ENCODE measurements around the gene NBPF19. TPM values are rescaled to one million over a fixed set of nuclear protein-coding genes. Genes with fewer than 3 reads are reported as not detected.
"Not testable (repeated sequence)": the region's sequence is repeated elsewhere in the genome, so short reads cannot be mapped to it uniquely, and the experiment has no call there.

NBPF19 gene, protein sequence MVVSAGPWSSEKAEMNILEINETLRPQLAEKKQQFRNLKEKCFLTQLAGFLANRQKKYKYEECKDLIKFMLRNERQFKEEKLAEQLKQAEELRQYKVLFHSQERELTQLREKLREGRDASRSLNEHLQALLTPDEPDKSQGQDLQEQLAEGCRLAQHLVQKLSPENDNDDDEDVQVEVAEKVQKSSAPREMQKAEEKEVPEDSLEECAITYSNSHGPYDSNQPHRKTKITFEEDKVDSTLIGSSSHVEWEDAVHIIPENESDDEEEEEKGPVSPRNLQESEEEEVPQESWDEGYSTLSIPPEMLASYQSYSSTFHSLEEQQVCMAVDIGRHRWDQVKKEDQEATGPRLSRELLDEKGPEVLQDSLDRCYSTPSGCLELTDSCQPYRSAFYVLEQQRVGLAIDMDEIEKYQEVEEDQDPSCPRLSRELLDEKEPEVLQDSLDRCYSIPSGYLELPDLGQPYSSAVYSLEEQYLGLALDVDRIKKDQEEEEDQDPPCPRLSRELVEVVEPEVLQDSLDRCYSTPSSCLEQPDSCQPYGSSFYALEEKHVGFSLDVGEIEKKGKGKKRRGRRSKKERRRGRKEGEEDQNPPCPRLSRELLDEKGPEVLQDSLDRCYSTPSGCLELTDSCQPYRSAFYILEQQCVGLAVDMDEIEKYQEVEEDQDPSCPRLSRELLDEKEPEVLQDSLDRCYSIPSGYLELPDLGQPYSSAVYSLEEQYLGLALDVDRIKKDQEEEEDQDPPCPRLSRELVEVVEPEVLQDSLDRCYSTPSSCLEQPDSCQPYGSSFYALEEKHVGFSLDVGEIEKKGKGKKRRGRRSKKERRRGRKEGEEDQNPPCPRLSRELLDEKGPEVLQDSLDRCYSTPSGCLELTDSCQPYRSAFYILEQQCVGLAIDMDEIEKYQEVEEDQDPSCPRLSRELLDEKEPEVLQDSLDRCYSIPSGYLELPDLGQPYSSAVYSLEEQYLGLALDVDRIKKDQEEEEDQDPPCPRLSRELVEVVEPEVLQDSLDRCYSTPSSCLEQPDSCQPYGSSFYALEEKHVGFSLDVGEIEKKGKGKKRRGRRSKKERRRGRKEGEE (N-terminal part only)
- 29.7 TPM for total RNA-seq

GRCh38 chr1:149474745-149475144 is at the start of gene NBPF19:
NBPF19 (plus strand) TSS chr1:149475045; CDS start chr1:149475933, 888 bp downstream.
- H3K9me3 ChIP-seq; H3K27ac ChIP-seq; H3K4me3 ChIP-seq; H3K4me1 ChIP-seq; H3K36me3 ChIP-seq; DNase-seq (ENCODE audit: extremely low spot score in 2 of 2); intact Hi-C loops (cut with DNase I); H3K27me3 ChIP-seq: not testable (repeated sequence)

- H3K4me3 ChIP-seq; H3K27me3 ChIP-seq; H3K9me3 ChIP-seq; H3K4me1 ChIP-seq; H3K27ac ChIP-seq; intact Hi-C loops (cut with DNase I); H3K36me3 ChIP-seq; DNase-seq (ENCODE audit: extremely low spot score in 2 of 2): not testable (repeated sequence)
These were observed 46.5 kb upstream of the NBPF19 start for GRCh38 chr1:149428317-149428716.

- intact Hi-C loops (cut with DNase I); H3K27ac ChIP-seq: not testable (repeated sequence)
These were observed 29.4 kb upstream of the NBPF19 start for GRCh38 chr1:149445451-149445850.

GRCh38 chr1:149452196-149452595 is 22.6 kb upstream of the NBPF19 start:
- DNase-seq (ENCODE audit: extremely low spot score in 2 of 2); H3K4me3 ChIP-seq; intact Hi-C loops (cut with DNase I); H3K27ac ChIP-seq; H3K9me3 ChIP-seq; H3K36me3 ChIP-seq; H3K27me3 ChIP-seq; H3K4me1 ChIP-seq: not testable (repeated sequence)

More at GRCh38 chr1:149445451-149445850, 29.4 kb upstream of the NBPF19 start:
- not testable (repeated sequence) for H3K36me3 ChIP-seq; H3K4me3 ChIP-seq; H3K9me3 ChIP-seq; DNase-seq (ENCODE audit: extremely low spot score in 2 of 2); H3K4me1 ChIP-seq; H3K27me3 ChIP-seq

GRCh38 chr1:149452652-149453051 is 22.2 kb upstream of the NBPF19 start:
- H3K9me3 ChIP-seq; H3K4me1 ChIP-seq; intact Hi-C loops (cut with DNase I); H3K36me3 ChIP-seq; H3K4me3 ChIP-seq; H3K27me3 ChIP-seq; H3K27ac ChIP-seq; DNase-seq (ENCODE audit: extremely low spot score in 2 of 2): not testable (repeated sequence)

DNA sequence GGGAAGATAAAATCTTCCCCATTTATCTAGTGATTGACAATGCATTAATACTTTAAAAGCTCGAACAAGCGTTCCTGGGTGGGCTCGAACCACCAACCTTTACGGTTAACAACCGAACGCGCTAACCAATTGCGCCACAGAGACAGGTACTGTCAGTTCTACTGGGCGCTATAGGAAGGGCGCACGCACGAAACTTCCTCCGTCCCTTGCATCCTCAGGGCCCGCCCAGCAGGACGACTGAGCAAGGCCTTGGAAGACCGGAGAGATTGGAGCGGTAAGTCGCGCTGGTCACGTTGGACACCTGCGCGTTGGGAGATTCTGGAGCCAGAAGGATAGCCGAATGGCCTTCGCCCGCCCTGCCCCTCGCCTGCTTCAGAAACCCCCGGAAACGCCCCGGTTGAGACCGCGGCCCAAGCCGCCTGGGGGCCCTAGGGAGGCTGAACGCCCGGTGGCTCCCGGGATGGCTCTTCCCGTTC is 83.5 kb downstream of the NBPF19 start:
- H3K27me3 ChIP-seq; H3K9me3 ChIP-seq; DNase-seq (ENCODE audit: extremely low spot score in 2 of 2); intact Hi-C loops (cut with DNase I); H3K36me3 ChIP-seq; H3K4me1 ChIP-seq: not testable (repeated sequence)
- Histone ChIP-seq H3K4me3 (peak overlapping the region; percentile 31 to 36), H3K27ac (peak overlapping the region; percentile 39)

- H3K9me3 ChIP-seq; DNase-seq (ENCODE audit: extremely low spot score in 2 of 2); H3K27ac ChIP-seq; H3K4me1 ChIP-seq; H3K4me3 ChIP-seq; H3K27me3 ChIP-seq; intact Hi-C loops (cut with DNase I); H3K36me3 ChIP-seq: not testable (repeated sequence)
These were observed 87.0 kb downstream of the NBPF19 start for GRCh38 chr1:149561806-149562205.

DNA sequence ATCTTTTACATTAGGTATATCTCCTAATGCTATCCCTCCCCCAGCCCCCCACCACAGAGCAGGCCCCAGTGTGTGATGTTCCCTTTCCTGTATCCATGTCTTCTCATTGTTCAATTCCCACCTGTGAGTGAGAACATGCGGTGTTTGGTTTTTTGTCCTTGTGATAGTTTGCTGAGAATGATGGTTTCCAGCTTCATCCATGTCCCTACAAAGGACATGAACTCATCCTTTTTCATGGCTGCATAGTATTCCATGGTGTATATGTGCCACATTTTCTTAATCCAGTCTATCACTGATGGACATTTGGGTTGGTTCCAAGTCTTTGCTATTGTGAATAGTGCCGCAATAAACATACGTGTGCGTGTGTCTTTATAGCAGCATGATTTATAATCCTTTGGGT is 90.6 kb downstream of the NBPF19 start:
- not testable (repeated sequence) for H3K27ac ChIP-seq; H3K9me3 ChIP-seq; DNase-seq (ENCODE audit: extremely low spot score in 2 of 2)

GRCh38 chr1:149572763-149573162 is 97.9 kb downstream of the NBPF19 start:
- H3K4me3 ChIP-seq; intact Hi-C loops (cut with DNase I); DNase-seq (ENCODE audit: extremely low spot score in 2 of 2); H3K36me3 ChIP-seq; H3K27me3 ChIP-seq; H3K4me1 ChIP-seq; H3K9me3 ChIP-seq; H3K27ac ChIP-seq: not testable (repeated sequence)

More for the DNA sequence above, 90.6 kb downstream of the NBPF19 start:
- H3K4me1 ChIP-seq; H3K27me3 ChIP-seq; intact Hi-C loops (cut with DNase I); H3K36me3 ChIP-seq; H3K4me3 ChIP-seq: not testable (repeated sequence)

DNA sequence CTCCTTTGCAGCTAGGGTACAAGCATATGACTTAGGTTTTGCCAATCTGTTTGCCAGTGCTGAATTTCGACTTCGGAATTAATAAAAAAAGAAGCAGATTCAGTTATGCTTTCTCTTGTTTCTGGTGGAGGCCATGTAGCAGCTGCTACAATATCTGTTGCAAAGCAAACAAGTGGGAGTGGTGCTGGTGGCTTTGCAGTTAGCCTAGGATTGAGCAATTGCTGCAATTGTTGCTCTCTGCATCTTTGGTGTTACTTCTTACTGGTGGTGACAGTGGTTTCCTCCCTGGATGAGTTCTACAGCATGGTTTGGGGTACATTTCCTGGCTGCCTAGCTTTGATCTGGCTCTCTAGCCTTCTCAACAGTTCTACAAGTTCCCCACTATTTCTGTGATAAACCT is 110.7 kb downstream of the NBPF19 start:
- H3K4me1 ChIP-seq; H3K9me3 ChIP-seq; H3K27me3 ChIP-seq; DNase-seq (ENCODE audit: extremely low spot score in 2 of 2); H3K27ac ChIP-seq; H3K4me3 ChIP-seq; H3K36me3 ChIP-seq; intact Hi-C loops (cut with DNase I): not testable (repeated sequence)
